Measurements from ENCODE around the gene MKS1. TPM values are rescaled to one million over a fixed set of nuclear protein-coding genes. Genes with fewer than 3 reads are reported as not detected.

MKS1 gene
- total RNA-seq, 2 experiments from 2014 or later, result 4.6 to 6.4 TPM

DNA sequence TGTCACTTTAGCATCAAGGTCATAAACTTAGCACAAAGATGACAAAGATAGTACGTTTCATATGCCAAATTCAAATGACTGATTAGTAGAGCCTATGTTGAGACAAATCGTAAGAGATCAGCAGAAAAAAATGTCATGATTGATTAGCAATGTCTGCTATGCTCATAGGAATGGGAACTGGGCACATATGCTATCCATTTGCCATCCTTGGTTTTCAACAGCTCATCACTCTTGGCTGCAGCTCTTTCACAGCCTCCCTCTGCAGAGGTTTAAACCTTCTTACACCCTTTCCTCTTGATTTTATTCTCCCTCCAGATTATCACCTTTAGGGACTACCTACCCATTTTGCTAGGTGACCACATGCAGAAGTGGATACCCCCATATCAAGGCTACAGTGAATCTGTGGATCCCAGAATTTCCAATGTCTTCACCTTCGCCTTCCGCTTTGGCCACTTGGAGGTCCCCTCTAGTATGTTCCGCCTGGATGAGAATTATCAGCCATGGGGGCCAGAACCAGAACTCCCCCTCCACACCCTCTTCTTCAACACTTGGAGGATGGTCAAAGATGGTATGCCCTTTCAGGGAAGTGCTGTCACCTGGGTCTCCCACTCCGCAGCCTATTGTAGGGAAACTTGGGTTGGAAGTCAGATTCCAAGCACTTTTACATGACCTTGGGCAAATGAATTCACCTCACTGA, 45.5 kb upstream of the MKS1 start:
- ATAC-seq (ENCODE audit: poor library complexity), result no peak
- POLR2A ChIA-PET, result no interaction called here
- DNase-seq, result no peak
- intact Hi-C loops (cut with DNase I, micrococcal nuclease), result no loop called here
- Mint-ChIP-seq H3K27ac (no peak overlapping the region), H3K4me1 (ENCODE audit: low read depth) (no peaks in the 10 kb centered on the region), H3K36me3 (ENCODE audit: low read depth) (no peaks in the 10 kb centered on the region), H3K9me3 (no peaks in the 10 kb centered on the region), H3K4me3 (no peak overlapping the region), H3K27me3 (peaks cover 75% of the 10 kb centered on the region)
- TF ChIP-seq, protein P1, sequence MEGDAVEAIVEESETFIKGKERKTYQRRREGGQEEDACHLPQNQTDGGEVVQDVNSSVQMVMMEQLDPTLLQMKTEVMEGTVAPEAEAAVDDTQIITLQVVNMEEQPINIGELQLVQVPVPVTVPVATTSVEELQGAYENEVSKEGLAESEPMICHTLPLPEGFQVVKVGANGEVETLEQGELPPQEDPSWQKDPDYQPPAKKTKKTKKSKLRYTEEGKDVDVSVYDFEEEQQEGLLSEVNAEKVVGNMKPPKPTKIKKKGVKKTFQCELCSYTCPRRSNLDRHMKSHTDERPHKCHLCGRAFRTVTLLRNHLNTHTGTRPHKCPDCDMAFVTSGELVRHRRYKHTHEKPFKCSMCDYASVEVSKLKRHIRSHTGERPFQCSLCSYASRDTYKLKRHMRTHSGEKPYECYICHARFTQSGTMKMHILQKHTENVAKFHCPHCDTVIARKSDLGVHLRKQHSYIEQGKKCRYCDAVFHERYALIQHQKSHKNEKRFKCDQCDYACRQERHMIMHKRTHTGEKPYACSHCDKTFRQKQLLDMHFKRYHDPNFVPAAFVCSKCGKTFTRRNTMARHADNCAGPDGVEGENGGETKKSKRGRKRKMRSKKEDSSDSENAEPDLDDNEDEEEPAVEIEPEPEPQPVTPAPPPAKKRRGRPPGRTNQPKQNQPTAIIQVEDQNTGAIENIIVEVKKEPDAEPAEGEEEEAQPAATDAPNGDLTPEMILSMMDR (IDR thresholded peaks at IDR 0.05), result no peak
- H3K27me3 ChIP-seq (ENCODE audit: control insufficient read depth in 1 of 2, insufficient read depth in 2 of 2, low read length in 2 of 2), result peaks cover 16 to 36% of the 10 kb centered on the region in 2 experiments
- no peak overlapping the region for H3K27ac ChIP-seq (ENCODE audit: low read depth in 1 of 2, low read length in 2 of 2)
- no peaks in the 10 kb centered on the region for H3K36me3 ChIP-seq (ENCODE audit: insufficient read depth, low read length)
- no peaks in the 10 kb centered on the region for H3K9me3 ChIP-seq (ENCODE audit: control insufficient read depth in 1 of 2, insufficient read depth in 1 of 2, low read length in 2 of 2)
- no peaks in the 10 kb centered on the region for H3K4me1 ChIP-seq (ENCODE audit: insufficient read depth, low read length)
- no peak overlapping the region for H3K4me3 ChIP-seq (ENCODE audit: low read length)
- CTCF ChIA-PET, result no interaction called here

DNA sequence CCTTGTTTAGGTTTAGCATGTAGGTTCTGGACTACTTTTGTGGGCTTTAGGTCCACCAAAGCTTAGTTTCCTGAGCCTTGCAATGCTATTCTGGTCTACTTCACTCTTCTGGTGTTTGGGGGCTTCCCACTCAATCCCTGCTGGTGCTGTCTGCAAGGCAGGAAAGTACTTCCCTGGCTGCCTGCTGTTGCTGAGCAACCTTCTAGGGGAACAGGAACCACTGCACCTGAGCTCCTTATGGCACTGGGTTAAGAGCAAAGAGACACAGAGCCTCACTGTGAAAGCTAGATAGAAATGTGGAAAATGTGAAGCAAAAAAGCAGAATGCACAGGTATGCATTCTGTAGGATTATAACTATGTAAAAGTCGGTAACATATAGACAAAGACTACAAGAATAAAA, 44.7 kb upstream of the MKS1 start:
- CTCF ChIA-PET, result interaction anchor here (0.5 kb wide), 1 partner anchor 1828 kb away, joined by 3 read pairs; no protein-coding TSS in a partner anchor

DNA sequence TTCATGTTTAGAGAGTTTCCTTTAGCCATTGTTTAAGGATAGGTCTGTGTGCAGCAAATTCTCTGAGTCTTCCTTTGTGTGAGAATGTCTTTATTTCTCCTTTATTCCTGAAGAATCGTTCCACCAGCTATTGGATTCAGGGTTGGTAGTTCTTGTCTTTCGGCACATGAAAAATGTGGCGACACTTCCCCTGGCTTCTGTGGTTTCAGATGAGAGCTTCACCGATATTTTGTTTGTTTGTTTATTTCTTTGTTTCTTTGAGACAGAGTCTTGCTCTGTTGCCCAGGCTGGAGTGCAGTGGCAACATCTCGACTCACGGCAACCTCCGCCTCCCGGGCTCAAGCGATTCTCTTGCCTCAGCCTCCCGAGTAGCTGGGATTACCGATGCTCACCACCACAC, 43.1 kb upstream of the MKS1 start:
- Histone ChIP-seq H3K4me3 (ENCODE audit: low read length) (no peak overlapping the region), H3K27ac (ENCODE audit: low read depth in 1 of 2, low read length in 2 of 2) (no peak overlapping the region), H3K9me3 (ENCODE audit: control insufficient read depth in 1 of 2, insufficient read depth in 1 of 2, low read length in 2 of 2) (no peaks in the 10 kb centered on the region), H3K27me3 (ENCODE audit: control insufficient read depth in 1 of 2, insufficient read depth in 2 of 2, low read length in 2 of 2) (peaks cover 12 to 36% of the 10 kb centered on the region in 2 experiments), H3K36me3 (ENCODE audit: insufficient read depth, low read length) (no peaks in the 10 kb centered on the region), H3K4me1 (ENCODE audit: insufficient read depth, low read length) (no peaks in the 10 kb centered on the region)
- ChIA-PET POLR2A (no interaction called here), CTCF (no interaction called here)
- TF ChIP-seq, protein P1 (IDR thresholded peaks at IDR 0.05), result no peak
- no peaks in the 10 kb centered on the region for H3K9me3 Mint-ChIP-seq
- H3K4me1 Mint-ChIP-seq (ENCODE audit: low read depth), result no peaks in the 10 kb centered on the region
- H3K4me3 Mint-ChIP-seq, result no peak overlapping the region
- DNase-seq (no peak), ATAC-seq (ENCODE audit: poor library complexity) (no peak)
- no peak overlapping the region for H3K27ac Mint-ChIP-seq
- intact Hi-C loops (cut with DNase I, micrococcal nuclease), result no loop called here
- H3K27me3 Mint-ChIP-seq, result peaks cover 85% of the 10 kb centered on the region
- no peaks in the 10 kb centered on the region for H3K36me3 Mint-ChIP-seq (ENCODE audit: low read depth)

More for the DNA sequence above, 44.7 kb upstream of the MKS1 start:
- peaks cover 80% of the 10 kb centered on the region for H3K27me3 Mint-ChIP-seq
- H3K4me3 Mint-ChIP-seq, result no peak overlapping the region
- DNase-seq, result no peak
- no peaks in the 10 kb centered on the region for H3K36me3 Mint-ChIP-seq (ENCODE audit: low read depth)
- Histone ChIP-seq H3K36me3 (ENCODE audit: insufficient read depth, low read length) (no peaks in the 10 kb centered on the region), H3K9me3 (ENCODE audit: control insufficient read depth in 1 of 2, insufficient read depth in 1 of 2, low read length in 2 of 2) (no peaks in the 10 kb centered on the region), H3K27ac (ENCODE audit: low read depth in 1 of 2, low read length in 2 of 2) (no peak overlapping the region), H3K4me1 (ENCODE audit: insufficient read depth, low read length) (no peaks in the 10 kb centered on the region), H3K4me3 (ENCODE audit: low read length) (no peak overlapping the region), H3K27me3 (ENCODE audit: control insufficient read depth in 1 of 2, insufficient read depth in 2 of 2, low read length in 2 of 2) (peaks cover 16 to 36% of the 10 kb centered on the region in 2 experiments)
- H3K9me3 Mint-ChIP-seq, result no peaks in the 10 kb centered on the region
- no peak for ATAC-seq (ENCODE audit: poor library complexity)
- no peaks in the 10 kb centered on the region for H3K4me1 Mint-ChIP-seq (ENCODE audit: low read depth)
- intact Hi-C loops (cut with DNase I, micrococcal nuclease), result no loop called here
- POLR2A ChIA-PET, result no interaction called here
- TF ChIP-seq, protein P1 (IDR thresholded peaks at IDR 0.05), result no peak
- H3K27ac Mint-ChIP-seq, result no peak overlapping the region
